Mesothelial cell of epicardium (in vitro differentiated cells): ENCODE results near the gene SAMHD1. TPM values are rescaled to one million over a fixed set of nuclear protein-coding genes. Genes with fewer than 3 reads are reported as not detected.

ENCODE experiments used
- DNase-seq, 2 experiments: peaks; one replicate each; pipeline ENCODE4 v3.0.0; 2021; ENCODE audit warnings: low spot score in 2 of 2; ENCODE audit not compliant: unreplicated experiment in 2 of 2
- H3K27ac Mint-ChIP-seq: 2 replicates; pipeline ENCODE4 v1.8.0; 2021; ENCODE audit warnings: mixed read lengths
- H3K27me3 Mint-ChIP-seq: 2 replicates; pipeline ENCODE4 v1.8.0; 2021; ENCODE audit warnings: low read depth, mixed read lengths
- H3K36me3 Mint-ChIP-seq: 2 replicates; pipeline ENCODE4 v1.8.0; 2021; ENCODE audit warnings: mixed read lengths
- H3K4me1 Mint-ChIP-seq: 2 replicates; pipeline ENCODE4 v1.8.0; 2021; ENCODE audit warnings: mixed read lengths
- H3K4me3 Mint-ChIP-seq: 2 replicates; pipeline ENCODE4 v1.8.0; 2021; ENCODE audit warnings: mild to moderate bottlenecking, moderate library complexity, mixed read lengths
- H3K9me3 Mint-ChIP-seq: 2 replicates; pipeline ENCODE4 v1.8.0; 2021; ENCODE audit warnings: mixed read lengths
- total RNA-seq: library from RNA; stranded (reverse); gene quantifications from 3 replicates; pipeline ENCODE4 v1.2.1, GENCODE V29; 2021
- TF ChIP-seq, protein P1 (sequence below): fragments of 200-600 bp; sonication (generic); IDR thresholded peaks from one replicate; pipeline ENCODE4 v1.5.0; 2021; ENCODE audit warnings: antibody characterized with exemption; ENCODE audit not compliant: unreplicated experiment

The SAMHD1 gene
- total RNA-seq, 1 donor from 2014 or later = 11.0 TPM

DNA sequence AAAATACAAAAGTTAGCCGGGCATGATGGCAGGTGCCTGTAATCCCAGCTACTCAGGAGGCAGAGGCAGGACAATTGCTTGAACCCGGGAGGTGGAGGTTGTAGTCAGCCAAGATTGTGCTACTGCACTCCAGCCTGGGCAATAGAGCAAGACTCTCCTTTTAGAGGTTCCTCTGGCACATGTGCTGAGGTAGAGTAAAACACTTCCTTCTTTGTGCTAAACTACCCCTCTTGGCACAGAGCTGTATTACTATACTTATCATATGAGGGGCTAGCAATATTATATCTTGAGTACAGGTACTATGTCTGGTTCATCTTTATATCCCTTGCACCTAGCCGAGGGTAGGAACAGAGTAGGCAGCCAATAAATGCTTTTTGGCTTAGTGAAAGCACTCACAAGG, 40.2 kb upstream of the SAMHD1 start:
- H3K36me3 Mint-ChIP-seq = peaks cover 30% of the 10 kb centered on the region
- no peak overlapping the region for H3K4me3 Mint-ChIP-seq
- H3K27me3 Mint-ChIP-seq = no peaks in the 10 kb centered on the region
- no peak overlapping the region for H3K27ac Mint-ChIP-seq
- H3K9me3 Mint-ChIP-seq = peaks cover 23% of the 10 kb centered on the region
- DNase-seq = no peak
- no peaks in the 10 kb centered on the region for H3K4me1 Mint-ChIP-seq
- TF ChIP-seq, protein P1, sequence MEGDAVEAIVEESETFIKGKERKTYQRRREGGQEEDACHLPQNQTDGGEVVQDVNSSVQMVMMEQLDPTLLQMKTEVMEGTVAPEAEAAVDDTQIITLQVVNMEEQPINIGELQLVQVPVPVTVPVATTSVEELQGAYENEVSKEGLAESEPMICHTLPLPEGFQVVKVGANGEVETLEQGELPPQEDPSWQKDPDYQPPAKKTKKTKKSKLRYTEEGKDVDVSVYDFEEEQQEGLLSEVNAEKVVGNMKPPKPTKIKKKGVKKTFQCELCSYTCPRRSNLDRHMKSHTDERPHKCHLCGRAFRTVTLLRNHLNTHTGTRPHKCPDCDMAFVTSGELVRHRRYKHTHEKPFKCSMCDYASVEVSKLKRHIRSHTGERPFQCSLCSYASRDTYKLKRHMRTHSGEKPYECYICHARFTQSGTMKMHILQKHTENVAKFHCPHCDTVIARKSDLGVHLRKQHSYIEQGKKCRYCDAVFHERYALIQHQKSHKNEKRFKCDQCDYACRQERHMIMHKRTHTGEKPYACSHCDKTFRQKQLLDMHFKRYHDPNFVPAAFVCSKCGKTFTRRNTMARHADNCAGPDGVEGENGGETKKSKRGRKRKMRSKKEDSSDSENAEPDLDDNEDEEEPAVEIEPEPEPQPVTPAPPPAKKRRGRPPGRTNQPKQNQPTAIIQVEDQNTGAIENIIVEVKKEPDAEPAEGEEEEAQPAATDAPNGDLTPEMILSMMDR = no peak

DNA sequence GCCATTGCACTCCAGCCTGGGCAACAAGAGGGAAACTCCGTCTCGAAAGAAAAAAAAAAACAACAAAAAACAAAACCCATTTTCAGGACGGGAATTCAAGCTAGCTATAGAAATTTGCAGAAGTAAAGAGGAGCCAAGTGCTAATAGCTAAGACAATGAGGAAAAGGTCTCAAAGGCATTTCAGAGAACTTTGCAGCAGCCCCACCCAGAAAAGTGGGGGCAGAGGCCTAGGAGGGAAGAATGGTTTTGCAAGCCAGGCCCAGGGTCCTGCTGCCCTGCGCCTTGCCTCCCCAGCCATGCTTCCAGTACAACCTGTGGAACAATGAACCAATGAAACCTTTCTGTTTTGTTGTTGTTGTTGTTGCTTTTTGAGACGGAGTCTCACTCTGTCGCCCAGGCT, 38.3 kb upstream of the SAMHD1 start:
- TF ChIP-seq, protein P1 = no peak
- Mint-ChIP-seq H3K4me3 (no peak overlapping the region), H3K36me3 (peaks cover 15% of the 10 kb centered on the region), H3K9me3 (peaks cover 12% of the 10 kb centered on the region), H3K27me3 (no peaks in the 10 kb centered on the region), H3K27ac (no peak overlapping the region), H3K4me1 (no peaks in the 10 kb centered on the region)
- no peak for DNase-seq

DNA sequence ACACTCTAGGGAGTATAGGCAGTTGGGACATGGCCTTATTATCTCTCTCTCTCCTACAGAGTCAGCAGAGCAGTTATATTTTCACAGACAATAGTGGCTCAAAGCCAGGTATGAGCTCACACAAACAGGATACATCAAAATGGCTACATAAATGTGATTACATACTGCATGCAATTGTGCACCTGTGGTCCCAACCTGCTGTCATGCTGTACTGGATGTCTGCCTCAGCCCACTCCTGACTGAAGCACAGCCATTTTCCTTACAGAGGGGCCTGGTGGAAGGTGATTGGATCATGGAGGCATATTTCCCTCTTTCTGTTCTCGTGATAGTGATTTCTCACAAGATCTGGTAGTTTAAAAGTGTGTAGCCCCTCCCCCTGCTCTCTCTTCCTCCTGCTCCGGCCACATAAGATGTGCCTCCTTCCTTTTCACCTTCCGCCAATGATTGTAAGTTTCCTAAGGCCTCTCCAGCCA, 37.0 kb upstream of the SAMHD1 start:
- Mint-ChIP-seq H3K36me3 (peaks cover 6% of the 10 kb centered on the region), H3K27me3 (no peaks in the 10 kb centered on the region), H3K27ac (no peak overlapping the region), H3K4me3 (no peak overlapping the region), H3K9me3 (peaks cover 8% of the 10 kb centered on the region), H3K4me1 (no peaks in the 10 kb centered on the region)
- no peak for DNase-seq
- TF ChIP-seq, protein P1 = no peak

DNA sequence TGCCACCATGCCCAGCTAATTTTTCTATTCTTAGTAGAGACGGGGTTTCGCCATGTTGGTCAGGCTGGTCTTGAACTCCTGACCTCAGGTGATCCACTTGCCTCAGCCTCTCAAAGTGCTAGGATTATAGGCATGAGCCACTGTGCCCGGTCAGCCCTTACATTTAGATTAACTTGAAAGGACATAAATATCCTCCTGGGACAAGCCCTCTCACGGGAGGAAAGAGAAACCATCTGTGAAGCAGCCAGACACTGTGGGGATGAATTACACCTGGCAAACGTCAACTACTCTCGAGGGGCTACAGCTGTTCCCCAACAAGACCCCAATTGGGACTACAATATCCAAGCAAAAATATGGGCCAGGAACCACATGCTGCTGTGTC, 32.7 kb upstream of the SAMHD1 start:
- no peaks in the 10 kb centered on the region for H3K27me3 Mint-ChIP-seq
- no peak overlapping the region for H3K27ac Mint-ChIP-seq
- TF ChIP-seq, protein P1 = no peak
- no peak for DNase-seq
- no peaks in the 10 kb centered on the region for H3K9me3 Mint-ChIP-seq
- H3K36me3 Mint-ChIP-seq = no peaks in the 10 kb centered on the region
- H3K4me1 Mint-ChIP-seq = no peaks in the 10 kb centered on the region
- H3K4me3 Mint-ChIP-seq = no peak overlapping the region

DNA sequence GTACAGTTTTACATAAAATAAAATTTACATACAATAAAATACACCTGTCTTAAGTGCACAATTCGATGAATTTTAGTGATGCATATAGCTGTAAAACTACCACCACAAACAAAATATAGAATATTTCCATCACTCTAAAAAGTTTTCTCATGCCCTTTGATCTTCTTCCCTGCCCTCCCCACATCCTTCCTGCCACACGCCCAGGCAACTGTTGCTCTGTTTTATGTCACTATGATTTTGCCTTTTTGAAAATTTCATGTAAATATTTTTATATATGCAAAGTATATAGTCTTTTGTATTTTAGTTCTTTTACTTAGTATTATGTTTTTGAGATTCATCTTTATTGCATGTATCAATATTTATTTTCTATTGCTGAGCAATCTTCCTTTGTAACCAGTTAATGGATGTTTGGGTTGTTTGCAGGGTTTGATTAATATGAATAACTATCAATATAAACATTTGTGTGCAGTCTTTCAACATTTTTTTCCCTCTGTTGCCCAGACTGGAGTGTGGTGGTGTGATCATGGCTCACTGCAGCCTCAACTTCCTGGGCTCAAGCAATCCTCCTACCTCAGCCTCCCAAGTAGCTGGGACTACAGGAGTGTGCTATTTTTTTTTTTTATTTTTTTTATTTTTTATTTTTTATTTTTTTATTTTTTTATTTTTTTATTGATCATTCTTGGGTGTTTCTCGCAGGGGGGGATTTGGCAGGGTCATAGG, 23.8 kb upstream of the SAMHD1 start:
- Mint-ChIP-seq H3K9me3 (peaks cover 1% of the 10 kb centered on the region), H3K4me1 (no peaks in the 10 kb centered on the region), H3K36me3 (no peaks in the 10 kb centered on the region), H3K4me3 (no peak overlapping the region), H3K27ac (no peak overlapping the region), H3K27me3 (no peaks in the 10 kb centered on the region)
- no peak for DNase-seq
- TF ChIP-seq, protein P1 = no peak
